ENCODE data around the gene SLCO4A1. TPM values are rescaled to one million over a fixed set of nuclear protein-coding genes. Genes with fewer than 3 reads are reported as not detected.

Gene SLCO4A1
- total and polyA plus RNA-seq, 2 experiments from 2014 or later, result 25.8 to 99.0 TPM

- no peaks in the 10 kb centered on the region for H3K27me3 ChIP-seq
- peak; percentile 35 for DNase-seq (ENCODE audit: low spot score)
- H3K4me2 ChIP-seq, result no peak overlapping the region
These were observed 43.7 kb downstream of the SLCO4A1 start for GRCh38 chr20:62685781-62686555.

GRCh38 chr20:62686869-62687830 lies 44.8 kb downstream of the SLCO4A1 start:
- H3K4me2 ChIP-seq, result no peak overlapping the region
- H3K36me3 ChIP-seq (replicated peaks; ENCODE audit: insufficient read depth, low read depth), result no peaks in the 10 kb centered on the region
- WGBS (ENCODE audit: low lambda C conversion rate, missing lambda C conversion rate), result 93% methylated on average over 36 of the region's 37 CpGs
- H3K27ac ChIP-seq, result no peak overlapping the region
- H3K4me1 ChIP-seq (ENCODE audit: insufficient read depth), result no peaks in the 10 kb centered on the region
- no peaks in the 10 kb centered on the region for H3K27me3 ChIP-seq
- no peaks in the 10 kb centered on the region for H3K9me3 ChIP-seq (ENCODE audit: low read depth)
- H4K20me1 ChIP-seq (ENCODE audit: insufficient read depth, poor library complexity, severe bottlenecking), result no peaks in the 10 kb centered on the region
- TF ChIP-seq EZH2phosphoT487 (IDR thresholded peaks at IDR 0.05; ENCODE audit: low read depth, severe bottlenecking, unreplicated experiment) (no peak), EZH2 (IDR thresholded peaks at IDR 0.05; ENCODE audit: borderline replicate concordance) (no peak)
- TF ChIP-seq, protein P1, sequence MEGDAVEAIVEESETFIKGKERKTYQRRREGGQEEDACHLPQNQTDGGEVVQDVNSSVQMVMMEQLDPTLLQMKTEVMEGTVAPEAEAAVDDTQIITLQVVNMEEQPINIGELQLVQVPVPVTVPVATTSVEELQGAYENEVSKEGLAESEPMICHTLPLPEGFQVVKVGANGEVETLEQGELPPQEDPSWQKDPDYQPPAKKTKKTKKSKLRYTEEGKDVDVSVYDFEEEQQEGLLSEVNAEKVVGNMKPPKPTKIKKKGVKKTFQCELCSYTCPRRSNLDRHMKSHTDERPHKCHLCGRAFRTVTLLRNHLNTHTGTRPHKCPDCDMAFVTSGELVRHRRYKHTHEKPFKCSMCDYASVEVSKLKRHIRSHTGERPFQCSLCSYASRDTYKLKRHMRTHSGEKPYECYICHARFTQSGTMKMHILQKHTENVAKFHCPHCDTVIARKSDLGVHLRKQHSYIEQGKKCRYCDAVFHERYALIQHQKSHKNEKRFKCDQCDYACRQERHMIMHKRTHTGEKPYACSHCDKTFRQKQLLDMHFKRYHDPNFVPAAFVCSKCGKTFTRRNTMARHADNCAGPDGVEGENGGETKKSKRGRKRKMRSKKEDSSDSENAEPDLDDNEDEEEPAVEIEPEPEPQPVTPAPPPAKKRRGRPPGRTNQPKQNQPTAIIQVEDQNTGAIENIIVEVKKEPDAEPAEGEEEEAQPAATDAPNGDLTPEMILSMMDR (IDR thresholded peaks at IDR 0.05; ENCODE audit: poor library complexity), result no peak
- H3K9me2 ChIP-seq (replicated peaks; ENCODE audit: insufficient read depth), result no peaks in the 10 kb centered on the region
- DNase-seq (ENCODE audit: low spot score), result no peak
- H2AFZ ChIP-seq, result no peak overlapping the region
- H3K79me2 ChIP-seq, result no peaks in the 10 kb centered on the region
- no peak overlapping the region for H3K4me3 ChIP-seq

More at GRCh38 chr20:62685781-62686555, 43.7 kb downstream of the SLCO4A1 start:
- H3K27ac ChIP-seq, result no peak overlapping the region
- TF ChIP-seq EZH2phosphoT487 (IDR thresholded peaks at IDR 0.05; ENCODE audit: low read depth, severe bottlenecking, unreplicated experiment) (no peak), EZH2 (IDR thresholded peaks at IDR 0.05; ENCODE audit: borderline replicate concordance) (no peak)
- TF ChIP-seq, protein P1 (IDR thresholded peaks at IDR 0.05; ENCODE audit: poor library complexity), result no peak
- H3K4me1 ChIP-seq (ENCODE audit: insufficient read depth), result no peaks in the 10 kb centered on the region
- no peaks in the 10 kb centered on the region for H3K9me2 ChIP-seq (replicated peaks; ENCODE audit: insufficient read depth)
- H3K79me2 ChIP-seq, result no peaks in the 10 kb centered on the region
- H4K20me1 ChIP-seq (ENCODE audit: insufficient read depth, poor library complexity, severe bottlenecking), result no peaks in the 10 kb centered on the region
- H3K9me3 ChIP-seq (ENCODE audit: low read depth), result no peaks in the 10 kb centered on the region
- no peak overlapping the region for H2AFZ ChIP-seq
- H3K4me3 ChIP-seq, result no peak overlapping the region
- WGBS (ENCODE audit: low lambda C conversion rate, missing lambda C conversion rate), result 48% methylated on average over 26 of the region's 27 CpGs
- H3K36me3 ChIP-seq (replicated peaks; ENCODE audit: insufficient read depth, low read depth), result no peaks in the 10 kb centered on the region

- H2AFZ ChIP-seq, result no peak overlapping the region
- H3K27ac ChIP-seq, result no peak overlapping the region
- H3K9me3 ChIP-seq (ENCODE audit: low read depth), result no peaks in the 10 kb centered on the region
- H3K36me3 ChIP-seq (replicated peaks; ENCODE audit: insufficient read depth, low read depth), result no peaks in the 10 kb centered on the region
- no peak for DNase-seq (ENCODE audit: low spot score)
- H3K9me2 ChIP-seq (replicated peaks; ENCODE audit: insufficient read depth), result no peaks in the 10 kb centered on the region
- TF ChIP-seq EZH2phosphoT487 (IDR thresholded peaks at IDR 0.05; ENCODE audit: low read depth, severe bottlenecking, unreplicated experiment) (no peak), EZH2 (IDR thresholded peaks at IDR 0.05; ENCODE audit: borderline replicate concordance) (no peak)
- TF ChIP-seq, protein P1 (IDR thresholded peaks at IDR 0.05; ENCODE audit: poor library complexity), result no peak
- no peak overlapping the region for H3K4me3 ChIP-seq
- no peaks in the 10 kb centered on the region for H3K79me2 ChIP-seq
- H4K20me1 ChIP-seq (ENCODE audit: insufficient read depth, poor library complexity, severe bottlenecking), result no peaks in the 10 kb centered on the region
- no peaks in the 10 kb centered on the region for H3K4me1 ChIP-seq (ENCODE audit: insufficient read depth)
- H3K27me3 ChIP-seq, result no peaks in the 10 kb centered on the region
- no peak overlapping the region for H3K4me2 ChIP-seq
- WGBS (ENCODE audit: low lambda C conversion rate, missing lambda C conversion rate), result 84% methylated on average over 11 of the region's 11 CpGs
These were observed 45.8 kb downstream of the SLCO4A1 start for GRCh38 chr20:62688083-62688482.
